Stimulated activated naive CD8-positive, alpha-beta T cell treated with anti-CD3 and anti-CD28 coated beads, Interleukin-15, Interleukin-2, amounts not matched to agents 100 U/mL and 50 U/mL, for 24 hours (primary cell): Measurements from ENCODE around the gene PIK3CD.

Source experiments
- ATAC-seq: fragments of 150-1000 bp; cut with Tn5 transposase; one replicate; pipeline ENCODE4 v1.10.0; 2021
- DNase-seq: peaks from one replicate; pipeline ENCODE4 v3.0.0; 2021

PIK3CD gene

DNA sequence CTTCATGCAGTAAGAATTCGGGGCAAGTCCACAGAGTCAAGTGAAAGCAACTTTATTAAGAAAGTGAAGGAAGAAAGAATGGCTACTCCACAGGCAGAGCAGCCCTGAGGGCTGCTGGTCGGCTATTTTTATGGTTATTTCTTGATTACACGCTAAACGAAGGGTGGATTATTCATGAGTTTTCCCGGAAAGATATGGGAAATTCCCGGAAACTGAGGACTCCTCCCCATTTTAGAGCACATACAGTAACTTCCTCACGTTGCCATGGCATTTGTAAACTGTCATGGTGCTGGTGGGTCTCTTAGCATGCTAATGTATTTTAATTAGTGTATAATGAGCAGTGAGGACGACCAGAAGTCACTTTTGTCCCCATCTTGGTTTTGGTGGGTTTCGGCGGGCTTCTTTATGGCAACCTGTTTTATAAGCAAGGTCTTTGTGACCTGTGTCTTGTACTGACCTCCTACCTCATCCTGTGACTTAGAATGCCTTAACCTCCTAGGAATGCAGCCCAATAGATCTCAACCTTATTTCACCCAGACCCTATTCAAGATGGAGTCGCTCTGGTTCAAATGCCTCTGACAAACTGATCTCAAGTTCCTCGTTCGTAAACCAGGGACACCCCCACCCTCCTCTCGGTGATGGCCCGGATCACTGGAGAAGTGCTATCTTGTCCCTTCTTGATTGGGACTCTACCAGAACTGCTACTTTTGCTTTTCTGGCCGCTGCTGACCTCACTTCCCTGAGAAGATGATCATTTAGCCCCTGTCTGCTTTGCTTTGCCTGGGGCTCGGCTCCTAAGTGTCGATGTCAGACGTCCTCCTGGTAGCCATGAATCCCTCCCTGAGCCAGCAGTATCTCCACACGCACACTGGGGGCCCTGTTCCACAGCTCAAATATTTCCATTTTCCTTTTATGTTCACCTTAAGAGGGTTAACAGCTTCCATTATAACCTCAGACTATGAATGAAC, 123.5 kb downstream of the PIK3CD start:
- DNase-seq, result no peak
- no peak for ATAC-seq

DNA sequence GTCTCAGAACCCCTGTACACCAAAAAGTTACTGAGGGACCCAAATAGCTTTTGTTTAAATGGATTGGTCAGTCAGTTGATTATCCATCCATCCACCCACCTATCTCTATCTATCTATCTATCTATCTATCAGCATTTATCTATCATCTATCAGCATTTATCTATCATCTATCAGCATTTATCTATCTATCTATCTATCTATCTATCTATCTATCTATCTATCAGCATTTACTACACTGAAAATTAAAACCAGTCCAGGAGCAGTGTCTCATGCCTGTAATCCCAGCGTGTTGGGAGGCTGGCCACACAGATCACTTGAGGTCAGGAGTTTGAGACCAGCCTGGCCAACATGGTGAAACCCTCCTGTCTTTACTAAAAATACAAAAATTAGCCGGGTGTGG, 125.2 kb downstream of the PIK3CD start:
- no peak for ATAC-seq
- no peak for DNase-seq
